ENCODE measurements around the gene SIK3. TPM values are rescaled to one million over a fixed set of nuclear protein-coding genes. Genes with fewer than 3 reads are reported as not detected.

Gene SIK3
- total RNA-seq, 1 experiment from 2014 or later: 34.4 TPM

- TF ChIP-seq, protein P1, sequence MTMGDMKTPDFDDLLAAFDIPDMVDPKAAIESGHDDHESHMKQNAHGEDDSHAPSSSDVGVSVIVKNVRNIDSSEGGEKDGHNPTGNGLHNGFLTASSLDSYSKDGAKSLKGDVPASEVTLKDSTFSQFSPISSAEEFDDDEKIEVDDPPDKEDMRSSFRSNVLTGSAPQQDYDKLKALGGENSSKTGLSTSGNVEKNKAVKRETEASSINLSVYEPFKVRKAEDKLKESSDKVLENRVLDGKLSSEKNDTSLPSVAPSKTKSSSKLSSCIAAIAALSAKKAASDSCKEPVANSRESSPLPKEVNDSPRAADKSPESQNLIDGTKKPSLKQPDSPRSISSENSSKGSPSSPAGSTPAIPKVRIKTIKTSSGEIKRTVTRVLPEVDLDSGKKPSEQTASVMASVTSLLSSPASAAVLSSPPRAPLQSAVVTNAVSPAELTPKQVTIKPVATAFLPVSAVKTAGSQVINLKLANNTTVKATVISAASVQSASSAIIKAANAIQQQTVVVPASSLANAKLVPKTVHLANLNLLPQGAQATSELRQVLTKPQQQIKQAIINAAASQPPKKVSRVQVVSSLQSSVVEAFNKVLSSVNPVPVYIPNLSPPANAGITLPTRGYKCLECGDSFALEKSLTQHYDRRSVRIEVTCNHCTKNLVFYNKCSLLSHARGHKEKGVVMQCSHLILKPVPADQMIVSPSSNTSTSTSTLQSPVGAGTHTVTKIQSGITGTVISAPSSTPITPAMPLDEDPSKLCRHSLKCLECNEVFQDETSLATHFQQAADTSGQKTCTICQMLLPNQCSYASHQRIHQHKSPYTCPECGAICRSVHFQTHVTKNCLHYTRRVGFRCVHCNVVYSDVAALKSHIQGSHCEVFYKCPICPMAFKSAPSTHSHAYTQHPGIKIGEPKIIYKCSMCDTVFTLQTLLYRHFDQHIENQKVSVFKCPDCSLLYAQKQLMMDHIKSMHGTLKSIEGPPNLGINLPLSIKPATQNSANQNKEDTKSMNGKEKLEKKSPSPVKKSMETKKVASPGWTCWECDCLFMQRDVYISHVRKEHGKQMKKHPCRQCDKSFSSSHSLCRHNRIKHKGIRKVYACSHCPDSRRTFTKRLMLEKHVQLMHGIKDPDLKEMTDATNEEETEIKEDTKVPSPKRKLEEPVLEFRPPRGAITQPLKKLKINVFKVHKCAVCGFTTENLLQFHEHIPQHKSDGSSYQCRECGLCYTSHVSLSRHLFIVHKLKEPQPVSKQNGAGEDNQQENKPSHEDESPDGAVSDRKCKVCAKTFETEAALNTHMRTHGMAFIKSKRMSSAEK (CRISPR knock-in tag; IDR thresholded peaks at IDR 0.05; ENCODE audit: borderline replicate concordance): no peak
- TF ChIP-seq RELA (CRISPR knock-in tag; IDR thresholded peaks at IDR 0.05; ENCODE audit: borderline replicate concordance): no peak
- TF ChIP-seq NR2C2 (CRISPR knock-in tag; IDR thresholded peaks at IDR 0.05): no peak
- peak; percentile 61; the same call in 1 of the 2 replicates for TF ChIP-seq EMX1 (CRISPR knock-in tag; IDR thresholded peaks at IDR 0.05)
- TF ChIP-seq, protein P2, sequence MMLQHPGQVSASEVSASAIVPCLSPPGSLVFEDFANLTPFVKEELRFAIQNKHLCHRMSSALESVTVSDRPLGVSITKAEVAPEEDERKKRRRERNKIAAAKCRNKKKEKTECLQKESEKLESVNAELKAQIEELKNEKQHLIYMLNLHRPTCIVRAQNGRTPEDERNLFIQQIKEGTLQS (CRISPR knock-in tag; conservative IDR thresholded peaks at IDR 0.05): no peak
- TF ChIP-seq PREB (CRISPR knock-in tag; IDR thresholded peaks at IDR 0.05; ENCODE audit: borderline replicate concordance): no peak
- no peak for TF ChIP-seq KAT7 (CRISPR knock-in tag; IDR thresholded peaks at IDR 0.05; ENCODE audit: borderline replicate concordance)
- no peak for TF ChIP-seq JUN (CRISPR knock-in tag; IDR thresholded peaks at IDR 0.05)
- TF ChIP-seq TCF7 (CRISPR knock-in tag; IDR thresholded peaks at IDR 0.05; ENCODE audit: low read depth): no peak
- TF ChIP-seq GABPB1 (CRISPR knock-in tag; IDR thresholded peaks at IDR 0.05): no peak; the same call in 1 of the 2 replicates
- TF ChIP-seq CREB1 (CRISPR knock-in tag; IDR thresholded peaks at IDR 0.05): no peak
- TF ChIP-seq MAX (CRISPR knock-in tag; IDR thresholded peaks at IDR 0.05): peak; percentile 97
- TF ChIP-seq CBFB (CRISPR knock-in tag; IDR thresholded peaks at IDR 0.05; ENCODE audit: low read depth): no peak
- no peak for TF ChIP-seq ZMAT4 (CRISPR knock-in tag; IDR thresholded peaks at IDR 0.05)
- no peak for TF ChIP-seq ELF4 (CRISPR knock-in tag; IDR thresholded peaks at IDR 0.05; ENCODE audit: low read depth)
- TF ChIP-seq, protein P3, sequence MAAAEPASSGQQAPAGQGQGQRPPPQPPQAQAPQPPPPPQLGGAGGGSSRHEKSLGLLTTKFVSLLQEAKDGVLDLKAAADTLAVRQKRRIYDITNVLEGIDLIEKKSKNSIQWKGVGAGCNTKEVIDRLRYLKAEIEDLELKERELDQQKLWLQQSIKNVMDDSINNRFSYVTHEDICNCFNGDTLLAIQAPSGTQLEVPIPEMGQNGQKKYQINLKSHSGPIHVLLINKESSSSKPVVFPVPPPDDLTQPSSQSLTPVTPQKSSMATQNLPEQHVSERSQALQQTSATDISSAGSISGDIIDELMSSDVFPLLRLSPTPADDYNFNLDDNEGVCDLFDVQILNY (CRISPR knock-in tag; IDR thresholded peaks at IDR 0.05): peak; percentile 91
- TF ChIP-seq ZNF138 (CRISPR knock-in tag; conservative IDR thresholded peaks at IDR 0.05): peak; percentile 76; the same call in 1 of the 2 replicates
- peak; percentile 84 for TF ChIP-seq FOXP1 (CRISPR knock-in tag; IDR thresholded peaks at IDR 0.05; ENCODE audit: borderline replicate concordance)
- TF ChIP-seq, protein P4, sequence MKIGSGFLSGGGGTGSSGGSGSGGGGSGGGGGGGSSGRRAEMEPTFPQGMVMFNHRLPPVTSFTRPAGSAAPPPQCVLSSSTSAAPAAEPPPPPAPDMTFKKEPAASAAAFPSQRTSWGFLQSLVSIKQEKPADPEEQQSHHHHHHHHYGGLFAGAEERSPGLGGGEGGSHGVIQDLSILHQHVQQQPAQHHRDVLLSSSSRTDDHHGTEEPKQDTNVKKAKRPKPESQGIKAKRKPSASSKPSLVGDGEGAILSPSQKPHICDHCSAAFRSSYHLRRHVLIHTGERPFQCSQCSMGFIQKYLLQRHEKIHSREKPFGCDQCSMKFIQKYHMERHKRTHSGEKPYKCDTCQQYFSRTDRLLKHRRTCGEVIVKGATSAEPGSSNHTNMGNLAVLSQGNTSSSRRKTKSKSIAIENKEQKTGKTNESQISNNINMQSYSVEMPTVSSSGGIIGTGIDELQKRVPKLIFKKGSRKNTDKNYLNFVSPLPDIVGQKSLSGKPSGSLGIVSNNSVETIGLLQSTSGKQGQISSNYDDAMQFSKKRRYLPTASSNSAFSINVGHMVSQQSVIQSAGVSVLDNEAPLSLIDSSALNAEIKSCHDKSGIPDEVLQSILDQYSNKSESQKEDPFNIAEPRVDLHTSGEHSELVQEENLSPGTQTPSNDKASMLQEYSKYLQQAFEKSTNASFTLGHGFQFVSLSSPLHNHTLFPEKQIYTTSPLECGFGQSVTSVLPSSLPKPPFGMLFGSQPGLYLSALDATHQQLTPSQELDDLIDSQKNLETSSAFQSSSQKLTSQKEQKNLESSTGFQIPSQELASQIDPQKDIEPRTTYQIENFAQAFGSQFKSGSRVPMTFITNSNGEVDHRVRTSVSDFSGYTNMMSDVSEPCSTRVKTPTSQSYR (CRISPR knock-in tag; IDR thresholded peaks at IDR 0.05): 0 out of 2 replicates have a peak, but pooled peaks have one; percentile 53
- TF ChIP-seq ZNF121 (CRISPR knock-in tag; IDR thresholded peaks at IDR 0.05): no peak
- TF ChIP-seq CTCF (IDR thresholded peaks at IDR 0.05): peak; percentile 12; the same call in 1 of the 2 replicates
These were observed 262.2 kb downstream of the SIK3 start (continued) for GRCh38 chr11:116835791-116836631.

Measured in WTC11 (cell line).